Parathyroid adenoma (tissue), 2 donors: Measurements from ENCODE around the gene ST6GAL1.

Source experiments
- H2AFZ ChIP-seq: fragments of 300-600 bp; sonication (generic); one replicate; pipeline ENCODE4 v1.7.0; 2017; ENCODE audit warnings: antibody characterized with exemption, mild to moderate bottlenecking
- H3K27ac ChIP-seq: fragments of 300-600 bp; sonication (generic); one replicate; pipeline ENCODE4 v1.7.0; 2017
- H3K27me3 ChIP-seq: fragments of 300-600 bp; sonication (generic); one replicate; pipeline ENCODE4 v1.7.0; 2017; ENCODE audit warnings: low read length; ENCODE audit not compliant: control insufficient read depth, insufficient read depth
- H3K36me3 ChIP-seq: fragments of 300-600 bp; sonication (generic); one replicate; pipeline ENCODE4 v1.7.0; 2017; ENCODE audit warnings: low read length; ENCODE audit not compliant: control insufficient read depth, insufficient read depth
- H3K4me1 ChIP-seq: fragments of 300-600 bp; sonication (generic); one replicate; pipeline ENCODE4 v1.7.0; 2017; ENCODE audit warnings: control low read depth
- H3K4me2 ChIP-seq: fragments of 300-600 bp; sonication (generic); one replicate; pipeline ENCODE4 v1.7.0; 2017; ENCODE audit warnings: low read length
- H3K4me3 ChIP-seq: fragments of 300-600 bp; sonication (generic); one replicate; pipeline ENCODE4 v1.7.0; 2017; ENCODE audit warnings: low read depth, low read length
- H3K79me2 ChIP-seq: fragments of 300-600 bp; sonication (generic); one replicate; pipeline ENCODE4 v1.7.0; 2017; ENCODE audit warnings: control low read depth
- H3K9ac ChIP-seq: fragments of 300-600 bp; sonication (generic); one replicate; pipeline ENCODE4 v1.7.0; 2017; ENCODE audit warnings: mild to moderate bottlenecking
- H3K9me3 ChIP-seq: fragments of 300-600 bp; sonication (generic); one replicate; pipeline ENCODE4 v1.7.0; 2017; ENCODE audit warnings: low read length; ENCODE audit not compliant: control insufficient read depth
- CTCF ChIP-seq: fragments of 300-600 bp; sonication (generic); IDR thresholded peaks from one replicate; pipeline ENCODE4 v1.7.0; 2017; ENCODE audit warnings: antibody characterized with exemption, mild to moderate bottlenecking
- donor health status: primary hyperparathyroidism.

Gene ST6GAL1

GRCh38 chr3:187027531-187028278, 97.4 kb downstream of the ST6GAL1 start:
- H2AFZ ChIP-seq: no peak overlapping the region
- H3K27ac ChIP-seq: no peak overlapping the region
- H3K4me2 ChIP-seq: no peak overlapping the region
- H3K9me3 ChIP-seq: no peaks in the 10 kb centered on the region
- no peaks in the 10 kb centered on the region for H3K36me3 ChIP-seq
- no peaks in the 10 kb centered on the region for H3K27me3 ChIP-seq
- H3K9ac ChIP-seq: no peak overlapping the region
- peaks cover 19% of the 10 kb centered on the region for H3K4me1 ChIP-seq
- no peaks in the 10 kb centered on the region for H3K79me2 ChIP-seq
- TF ChIP-seq CTCF: no peak
- no peak overlapping the region for H3K4me3 ChIP-seq

GRCh38 chr3:187031934-187032333, 101.6 kb downstream of the ST6GAL1 start:
- no peaks in the 10 kb centered on the region for H3K27me3 ChIP-seq
- no peak overlapping the region for H2AFZ ChIP-seq
- H3K79me2 ChIP-seq: no peaks in the 10 kb centered on the region
- TF ChIP-seq CTCF: no peak
- peaks cover 14% of the 10 kb centered on the region for H3K4me1 ChIP-seq
- no peak overlapping the region for H3K9ac ChIP-seq
- H3K4me3 ChIP-seq: no peak overlapping the region
- H3K4me2 ChIP-seq: no peak overlapping the region
- H3K36me3 ChIP-seq: no peaks in the 10 kb centered on the region
- no peak overlapping the region for H3K27ac ChIP-seq
- H3K9me3 ChIP-seq: no peaks in the 10 kb centered on the region

GRCh38 chr3:187036394-187036793, 106.1 kb downstream of the ST6GAL1 start:
- no peak for TF ChIP-seq CTCF
- Histone ChIP-seq H3K4me3 (no peak overlapping the region), H3K27me3 (no peaks in the 10 kb centered on the region), H3K4me2 (no peak overlapping the region), H3K9me3 (no peaks in the 10 kb centered on the region), H2AFZ (no peak overlapping the region), H3K4me1 (peaks cover 8% of the 10 kb centered on the region), H3K27ac (no peak overlapping the region), H3K79me2 (no peaks in the 10 kb centered on the region), H3K9ac (no peak overlapping the region), H3K36me3 (no peaks in the 10 kb centered on the region)

- no peaks in the 10 kb centered on the region for H3K9me3 ChIP-seq
- no peaks in the 10 kb centered on the region for H3K36me3 ChIP-seq
- H3K27me3 ChIP-seq: no peaks in the 10 kb centered on the region
- no peaks in the 10 kb centered on the region for H3K79me2 ChIP-seq
- no peak overlapping the region for H3K27ac ChIP-seq
- H2AFZ ChIP-seq: no peak overlapping the region
- no peak overlapping the region for H3K4me2 ChIP-seq
- no peak for TF ChIP-seq CTCF
- no peak overlapping the region for H3K4me3 ChIP-seq
- H3K4me1 ChIP-seq: no peaks in the 10 kb centered on the region
- H3K9ac ChIP-seq: no peak overlapping the region
Measured at GRCh38 chr3:187039100-187039722, 108.9 kb downstream of the ST6GAL1 start.
